ENCODE data around the gene RTN4IP1. TPM values are rescaled to one million over a fixed set of nuclear protein-coding genes. Genes with fewer than 3 reads are reported as not detected.
"Not testable (repeated sequence)": the region's sequence is repeated elsewhere in the genome, so short reads cannot be mapped to it uniquely, and the experiment has no call there.

RTN4IP1 gene
- total and polyA plus RNA-seq, 8 donors, result 4.6 to 8.7 (median 6.9) TPM

GRCh38 chr6:106609699-106610098 is 19.6 kb downstream of the RTN4IP1 start:
- peaks cover 0 to 9% of the 10 kb centered on the region in 2 donors for H3K36me3 ChIP-seq
- H3K4me3 ChIP-seq, result no peak overlapping the region
- H3K9me3 ChIP-seq, result no peaks in the 10 kb centered on the region
- ATAC-seq (peak; percentile 33), DNase-seq (peak in 1 of 4 donors; percentile 30)
- no peak overlapping the region for H3K27ac ChIP-seq
- intact Hi-C loops (cut with DNase I), result loop anchor here in 1 of 2 donors (5.0 kb wide), 1 partner anchor 368 kb away; no protein-coding TSS in a partner anchor
- no peak for TF ChIP-seq CTCF (IDR thresholded peaks at IDR 0.05)
- H3K4me1 ChIP-seq, result no peaks in the 10 kb centered on the region
- H3K27me3 ChIP-seq, result no peaks in the 10 kb centered on the region

DNA sequence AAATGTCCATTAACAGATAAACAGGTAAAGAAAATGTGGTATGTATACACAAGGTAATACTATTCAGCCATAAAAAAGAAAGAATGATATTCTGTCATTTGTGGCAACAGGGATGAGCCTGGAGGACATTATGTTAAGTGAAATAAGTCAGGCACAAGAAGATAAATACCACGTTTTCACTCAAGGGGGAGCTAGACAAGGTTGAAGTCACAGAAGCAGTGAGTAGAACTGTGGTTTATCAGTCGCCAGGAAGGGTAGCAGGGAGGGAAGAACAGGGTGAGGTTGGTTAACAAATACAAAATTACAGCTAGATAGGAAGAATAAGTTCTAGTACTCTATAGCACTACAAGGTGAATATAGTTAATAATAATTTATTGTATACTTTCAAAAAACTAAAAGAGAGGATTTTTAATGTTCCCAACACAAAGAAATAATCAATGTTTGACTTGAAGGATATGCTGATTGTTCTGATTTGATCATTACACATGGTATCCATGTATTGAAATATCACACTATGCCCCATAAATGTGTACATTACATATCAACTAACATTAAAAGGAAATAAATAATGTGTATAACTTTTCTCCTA is 21.1 kb downstream of the RTN4IP1 start:
- ATAC-seq, result peak; percentile 86
- intact Hi-C loops (cut with DNase I), result loop anchor here in 1 of 2 donors (5.0 kb wide), 1 partner anchor 369 kb away; no protein-coding TSS in a partner anchor
- peak in 1 of 2 donors; percentile 36 for TF ChIP-seq CTCF (IDR thresholded peaks at IDR 0.05)
- DNase-seq, result peak in 1 of 4 donors; percentile 23
- H3K27ac ChIP-seq, result no peak overlapping the region
- peaks cover 0 to 3% of the 10 kb centered on the region in 2 donors for H3K36me3 ChIP-seq
- H3K27me3 ChIP-seq, result no peaks in the 10 kb centered on the region
- no peaks in the 10 kb centered on the region for H3K4me1 ChIP-seq
- no peak overlapping the region for H3K4me3 ChIP-seq
- no peaks in the 10 kb centered on the region for H3K9me3 ChIP-seq

DNA sequence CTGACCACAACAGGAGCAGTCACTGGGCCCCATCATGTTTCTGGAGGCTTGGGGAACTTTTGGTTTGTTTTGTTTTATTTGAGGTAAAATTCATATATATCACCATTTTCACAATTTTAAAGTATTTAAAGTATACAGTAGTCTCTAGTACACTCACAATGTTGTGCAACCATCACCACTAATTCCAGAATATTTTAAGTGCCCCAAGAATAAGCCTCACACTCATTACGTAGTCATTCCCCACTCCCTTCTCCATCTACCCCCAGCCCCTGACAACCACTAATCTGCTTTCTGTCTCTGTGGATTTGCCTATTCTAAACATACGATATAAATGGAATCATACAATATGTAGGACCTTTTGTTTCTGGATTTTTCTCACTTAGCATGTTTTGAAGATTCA is 29.0 kb downstream of the RTN4IP1 start:
- no peak overlapping the region for H3K27ac ChIP-seq
- H3K27me3 ChIP-seq, result no peaks in the 10 kb centered on the region
- intact Hi-C loops (cut with DNase I), result no loop called here
- H3K36me3 ChIP-seq, result peaks cover 0 to 5% of the 10 kb centered on the region in 2 donors
- no peaks in the 10 kb centered on the region for H3K9me3 ChIP-seq
- ATAC-seq (no peak), DNase-seq (no peak)
- H3K4me3 ChIP-seq, result no peak overlapping the region
- H3K4me1 ChIP-seq, result no peaks in the 10 kb centered on the region
- no peak for TF ChIP-seq CTCF (IDR thresholded peaks at IDR 0.05)

GRCh38 chr6:106599440-106599839 is 29.9 kb downstream of the RTN4IP1 start:
- peaks cover 0 to 5% of the 10 kb centered on the region in 2 donors for H3K36me3 ChIP-seq
- no peak overlapping the region for H3K27ac ChIP-seq
- DNase-seq (no peak), ATAC-seq (no peak)
- TF ChIP-seq CTCF (IDR thresholded peaks at IDR 0.05), result no peak
- H3K9me3 ChIP-seq, result no peaks in the 10 kb centered on the region
- no peaks in the 10 kb centered on the region for H3K27me3 ChIP-seq
- intact Hi-C loops (cut with DNase I), result no loop called here
- no peak overlapping the region for H3K4me3 ChIP-seq
- H3K4me1 ChIP-seq, result no peaks in the 10 kb centered on the region

- no peak for DNase-seq
- H3K9me3 ChIP-seq, result no peaks in the 10 kb centered on the region
- ATAC-seq, result no peak
- no peak overlapping the region for H3K4me3 ChIP-seq
- H3K4me1 ChIP-seq, result no peaks in the 10 kb centered on the region
- H3K36me3 ChIP-seq, result peaks cover 0 to 13% of the 10 kb centered on the region in 2 donors
- no peak for TF ChIP-seq CTCF (IDR thresholded peaks at IDR 0.05)
- H3K27ac ChIP-seq, result no peak overlapping the region
- intact Hi-C loops (cut with DNase I), result no loop called here
- H3K27me3 ChIP-seq, result no peaks in the 10 kb centered on the region
These were observed 38.0 kb downstream of the RTN4IP1 start for GRCh38 chr6:106591111-106591825.

DNA sequence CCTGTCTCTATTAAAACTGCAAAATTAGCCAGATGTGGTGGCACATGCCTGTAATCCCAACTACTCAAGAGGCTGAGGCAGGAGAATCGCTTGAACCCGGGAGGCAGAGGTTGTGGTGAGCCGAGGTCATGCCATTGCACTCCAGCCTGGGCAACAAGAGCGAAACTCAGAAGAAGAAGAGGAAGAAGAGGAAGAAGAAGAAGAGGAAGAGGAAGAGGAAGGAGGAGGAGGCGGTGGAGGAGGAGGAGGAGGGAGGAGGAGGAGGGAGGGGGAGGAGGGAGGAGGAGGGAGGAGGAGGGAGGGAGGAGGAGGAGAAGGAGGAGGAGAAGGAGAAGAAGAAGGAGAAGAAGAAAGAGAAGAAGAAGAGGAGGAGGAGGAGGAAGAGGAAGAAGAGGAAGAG is 40.4 kb downstream of the RTN4IP1 start:
- not testable (repeated sequence) for H3K4me1 ChIP-seq

More for the DNA sequence above, 40.4 kb downstream of the RTN4IP1 start:
- ATAC-seq; DNase-seq; H3K27ac ChIP-seq; H3K4me3 ChIP-seq; intact Hi-C loops (cut with DNase I); H3K9me3 ChIP-seq; H3K27me3 ChIP-seq: not testable (repeated sequence)
- H3K36me3 ChIP-seq, result peaks cover 0 to 18% of the 10 kb centered on the region in 2 donors
